A549 (cell line): ENCODE data around the gene EWSR1.

Experiments used
- CTCF ChIP-seq: fragments of >200 bp; sonication (Bioruptor Twin); formaldehyde crosslinking; IDR thresholded peaks from 3 replicates; pipeline ENCODE4 v1.5.1; 2016
- JUN ChIP-seq, 2 experiments: fragments of >200 bp; sonication (Bioruptor Twin); formaldehyde crosslinking; IDR thresholded peaks; 2 replicates in 1 of 2; 3 replicates in 1 of 2; pipeline ENCODE4 v1.6.1; 2016 to 2017
- RCOR1 ChIP-seq: fragments of 150-350 bp; IDR thresholded peaks from 2 replicates; pipeline ENCODE4 v1.6.1; 2014; ENCODE audit warnings: antibody characterized with exemption, low read length, low read depth

GRCh38 chr22:29315286-29316140 is 47.4 kb downstream of the EWSR1 start, which contains the start of gene RASL10A:
- TF ChIP-seq JUN (IDR thresholded peaks at IDR 0.05) (no peak), CTCF (no peak), RCOR1 (no peak)
